IMR-90 (cell line): ENCODE results near the gene ATP8B3. TPM values are rescaled to one million over a fixed set of nuclear protein-coding genes. Genes with fewer than 3 reads are reported as not detected.
A peak's percentile ranks its signal among the peaks of the same experiment; 100 is the strongest.

Source experiments
- ATAC-seq: fragments of 200-7000 bp; cut with Tn5 transposase; 2 replicates; pipeline ENCODE4 v1.9.1; 2020; ENCODE audit warnings: low read depth, mild to moderate bottlenecking, moderate library complexity
- BruUV-seq: library from RNA; stranded (reverse); fragments of 400-500 nt; replicated peaks from 2 replicates; lab custom pipeline; 2021; lab: Mats Ljungman, UMichigan
- CTCF ChIA-PET: fragments of 300-600 bp; formaldehyde crosslinking; extraction: SDS; loops from one replicate; lab custom pipeline; 2021; ENCODE audit warnings: antibody characterized with exemption; lab: Yijun Ruan, JAX
- POLR2A ChIA-PET: fragments of 300-600 bp; sonication (Branson Sonifier 250); formaldehyde crosslinking; loops from one replicate; lab custom pipeline; 2022; ENCODE audit warnings: antibody characterized with exemption; ENCODE audit not compliant: unreplicated experiment; lab: Charles Lee
- DNase-seq: peaks from one replicate; pipeline ENCODE4 v3.0.0; 2013
- H2AFZ ChIP-seq: replicated peaks from 2 replicates; pipeline ENCODE3; 2013; ENCODE audit warnings: low read length, mild to moderate bottlenecking; ENCODE audit not compliant: poor library complexity
- H2AK5ac ChIP-seq: 2 replicates; pipeline ENCODE4 v1.6.1; 2013; ENCODE audit warnings: low read depth, low read length, inconsistent platforms
- H2AK9ac ChIP-seq: replicated peaks from 2 replicates; pipeline ENCODE3; 2013; ENCODE audit warnings: mild to moderate bottlenecking, low read depth, low read length, moderate library complexity; ENCODE audit not compliant: poor library complexity
- H2BK120ac ChIP-seq: 2 replicates; pipeline ENCODE4 v1.6.1; 2013; ENCODE audit warnings: low read depth, low read length, inconsistent platforms
- H2BK15ac ChIP-seq: 3 replicates; pipeline ENCODE4 v1.6.1; 2013; ENCODE audit warnings: low read depth, low read length, inconsistent platforms
- H2BK20ac ChIP-seq: 2 replicates; pipeline ENCODE4 v1.6.1; 2013; ENCODE audit warnings: low read depth, mild to moderate bottlenecking, inconsistent platforms, low read length, moderate library complexity
- H2BK5ac ChIP-seq: 2 replicates; pipeline ENCODE4 v1.6.1; 2013; ENCODE audit warnings: mild to moderate bottlenecking, low read depth, low read length, inconsistent platforms; ENCODE audit not compliant: poor library complexity, severe bottlenecking
- H3K14ac ChIP-seq: replicated peaks from 2 replicates; pipeline ENCODE4 v1.6.1; 2013; ENCODE audit warnings: low read depth, low read length, inconsistent platforms
- H3K18ac ChIP-seq: 2 replicates; pipeline ENCODE4 v1.6.1; 2013; ENCODE audit warnings: low read depth, low read length, control low read depth
- H3K23ac ChIP-seq: 2 replicates; pipeline ENCODE4 v1.6.1; 2013; ENCODE audit warnings: low read depth, low read length, inconsistent platforms
- H3K27ac ChIP-seq: 2 replicates; pipeline ENCODE4 v1.5.1; 2013; ENCODE audit warnings: mild to moderate bottlenecking, control low read depth, low read length; ENCODE audit not compliant: insufficient read depth
- H3K27me3 ChIP-seq: 2 replicates; pipeline ENCODE4 v1.6.1; 2013; ENCODE audit warnings: low read length; ENCODE audit not compliant: control insufficient read depth, insufficient read depth
- H3K36me3 ChIP-seq: 2 replicates; pipeline ENCODE4 v1.6.1; 2013; ENCODE audit warnings: low read length, mixed read lengths; ENCODE audit not compliant: control insufficient read depth, insufficient read depth
- H3K4ac ChIP-seq: 2 replicates; pipeline ENCODE4 v1.6.1; 2013; ENCODE audit warnings: low read depth, low read length, inconsistent platforms
- H3K4me1 ChIP-seq: 2 replicates; pipeline ENCODE4 v1.6.1; 2013; ENCODE audit warnings: low read length, mixed read lengths; ENCODE audit not compliant: control insufficient read depth, insufficient read depth
- H3K4me2 ChIP-seq: 2 replicates; pipeline ENCODE4 v1.6.1; 2013; ENCODE audit warnings: low read depth, mild to moderate bottlenecking, control low read depth, low read length, moderate library complexity
- H3K4me3 ChIP-seq: 2 replicates; pipeline ENCODE4 v1.5.1; 2013; ENCODE audit warnings: low read depth, mild to moderate bottlenecking, control low read depth, low read length, moderate library complexity; ENCODE audit not compliant: insufficient read depth
- H3K56ac ChIP-seq: 2 replicates; pipeline ENCODE4 v1.6.1; 2013; ENCODE audit warnings: low read length, inconsistent platforms; ENCODE audit not compliant: insufficient read depth; ENCODE audit errors: extremely low read depth
- H3K79me1 ChIP-seq, 2 experiments: 2 replicates each; pipeline ENCODE4 v1.6.1; 2013; ENCODE audit warnings: low read length in 2 of 2, inconsistent platforms in 1 of 2, low read depth in 1 of 2
- H3K9ac ChIP-seq: 2 replicates; pipeline ENCODE4 v1.6.1; 2013; ENCODE audit warnings: low read depth, low read length, control low read depth
- H3K9me1 ChIP-seq: 2 replicates; pipeline ENCODE4 v1.6.1; 2013; ENCODE audit warnings: low read length, inconsistent platforms; ENCODE audit not compliant: insufficient read depth
- H3K9me3 ChIP-seq: 2 replicates; pipeline ENCODE4 v1.6.1; 2013; ENCODE audit warnings: low read length; ENCODE audit not compliant: control insufficient read depth, insufficient read depth
- H4K20me1 ChIP-seq: 2 replicates; pipeline ENCODE4 v1.6.1; 2013; ENCODE audit warnings: low read length, inconsistent platforms; ENCODE audit not compliant: insufficient read depth
- H4K5ac ChIP-seq: 2 replicates; pipeline ENCODE4 v1.6.1; 2013; ENCODE audit warnings: mild to moderate bottlenecking, low read depth, low read length, control low read depth
- H4K8ac ChIP-seq, 2 experiments: 2 replicates each; pipeline ENCODE4 v1.6.1; 2013; ENCODE audit warnings: low read depth in 2 of 2, low read length in 2 of 2, control low read depth in 1 of 2, inconsistent platforms in 1 of 2
- H4K91ac ChIP-seq: 2 replicates; pipeline ENCODE4 v1.6.1; 2013; ENCODE audit warnings: low read depth, low read length, inconsistent platforms; ENCODE audit not compliant: insufficient read depth
- CEBPB ChIP-seq: IDR thresholded peaks from 2 replicates; pipeline ENCODE4 v1.6.1; 2012; ENCODE audit warnings: low read depth, low read length, improper control_type of control experiment
- ELK1 ChIP-seq: fragments of 150-350 bp; IDR thresholded peaks from 2 replicates; pipeline ENCODE4 v1.6.1; 2016; ENCODE audit warnings: low read depth, mild to moderate bottlenecking, low read length, moderate library complexity, borderline replicate concordance
- FOS ChIP-seq: fragments of 150-350 bp; IDR thresholded peaks from 2 replicates; pipeline ENCODE4 v1.6.1; 2016; ENCODE audit warnings: low read depth, low read length
- MAZ ChIP-seq: IDR thresholded peaks from 2 replicates; pipeline ENCODE4 v1.6.1; 2012; ENCODE audit warnings: low read depth, mild to moderate bottlenecking, low read length, improper control_type of control experiment, moderate library complexity, borderline replicate concordance
- MXI1 ChIP-seq: IDR thresholded peaks from 2 replicates; pipeline ENCODE4 v1.6.1; 2012; ENCODE audit warnings: low read depth, mild to moderate bottlenecking, low read length, moderate library complexity, borderline replicate concordance
- NFE2L2 ChIP-seq: fragments of 150-350 bp; IDR thresholded peaks from 2 replicates; pipeline ENCODE4 v1.6.1; 2016; ENCODE audit warnings: low read depth, mild to moderate bottlenecking, low read length
- POLR2A ChIP-seq: IDR thresholded peaks from 2 replicates; pipeline ENCODE4 v1.6.1; 2012; ENCODE audit warnings: mild to moderate bottlenecking, low read depth, low read length
- RAD21 ChIP-seq: IDR thresholded peaks from 2 replicates; pipeline ENCODE4 v1.6.1; 2012; ENCODE audit warnings: low read length, improper control_type of control experiment
- RFX5 ChIP-seq: IDR thresholded peaks from 2 replicates; pipeline ENCODE4 v1.8.0; 2012; ENCODE audit warnings: low read depth, mild to moderate bottlenecking, low read length, moderate library complexity
- SMC3 ChIP-seq: fragments of 150-350 bp; IDR thresholded peaks from 2 replicates; pipeline ENCODE4 v1.6.1; 2016; ENCODE audit warnings: low read depth, mild to moderate bottlenecking, antibody characterized with exemption, low read length, moderate library complexity
- USF2 ChIP-seq: fragments of 150-350 bp; IDR thresholded peaks from 2 replicates; pipeline ENCODE4 v1.6.1; 2017; ENCODE audit warnings: mild to moderate bottlenecking, antibody characterized with exemption, low read length, low read depth
- WGBS, 2 experiments: methylation state at CpG; one replicate each; pipeline versions ENCODE4 v1.1.5 to v1.1.7; 2013; ENCODE audit warnings: missing lambda C conversion rate in 2 of 2; ENCODE audit not compliant: insufficient read length in 1 of 2; ENCODE audit errors: extremely low coverage in 2 of 2; 5-methylcytosine and 5-hydroxymethylcytosine counted together
- dilution Hi-C: fragments of 300-500 bp; cut with HindIII; formaldehyde crosslinking; loops from one replicate; pipeline ENCODE4 v1.14.3; 2018; ENCODE audit warnings: low sequenced_read_pairs; ENCODE audit not compliant: unreplicated experiment
- in situ Hi-C: fragments of 300-500 bp; cut with MboI; formaldehyde crosslinking; loops from 3 replicates; pipeline ENCODE4 v1.14.3; 2019; ENCODE audit warnings: low sequenced_read_pairs, inconsistent platforms, mixed read lengths
- intact Hi-C: fragments of 100-400 bp; cut with micrococcal nuclease; formaldehyde crosslinking; loops from 2 replicates; pipeline ENCODE4 v1.10.0; 2022
- polyA plus RNA-seq, 3 experiments: library from polyadenylated mRNA; depleted of rRNA; stranded (reverse); fragments of >200 nt; gene quantifications; 2 replicates each; pipeline ENCODE4 v1.2.3, GENCODE V29; 2012; ENCODE audit warnings: low replicate concordance in 1 of 3
- total RNA-seq: library from RNA; depleted of rRNA; stranded (reverse); fragments of >200 nt; gene quantifications from 2 replicates; pipeline ENCODE4 v1.2.3, GENCODE V29; 2012

ATP8B3 gene
- total and polyA plus RNA-seq, 2 of the 4 experiments (the other 2 are of a cell fraction), result 1.6 to 8.1 TPM

GRCh38 chr19:1783354-1783753 lies 28.7 kb downstream of the ATP8B3 start:
- H3K4me1 ChIP-seq, result no peaks in the 10 kb centered on the region
- no peak overlapping the region for H3K14ac ChIP-seq
- H4K8ac ChIP-seq, result no peak overlapping the region
- H2BK120ac ChIP-seq, result no peak overlapping the region
- H3K27ac ChIP-seq, result no peak overlapping the region
- no peak overlapping the region for H2AK9ac ChIP-seq
- CTCF ChIA-PET, result no interaction called here
- no peak overlapping the region for H3K56ac ChIP-seq
- POLR2A ChIA-PET, result no interaction called here
- no peaks in the 10 kb centered on the region for H3K79me1 ChIP-seq
- H3K23ac ChIP-seq, result no peak overlapping the region
- 48% methylated on average over 4 of the region's 4 CpGs; no CpG with 5 or more reads in 1 of the 2 experiments for WGBS, 2 experiments
- H3K9ac ChIP-seq, result no peak overlapping the region
- in situ Hi-C loops (loop anchor here (25.0 kb wide), 1 partner anchor 246 kb away; no protein-coding TSS in a partner anchor), dilution Hi-C loops (no loop called here), intact Hi-C loops (no loop called here)
- H2BK5ac ChIP-seq, result no peak overlapping the region
- H4K20me1 ChIP-seq, result no peaks in the 10 kb centered on the region
- peaks cover 47% of the 10 kb centered on the region for H3K27me3 ChIP-seq
- no peak overlapping the region for H3K18ac ChIP-seq
- H2AFZ ChIP-seq, result peak overlapping the region; percentile 43
- no peak overlapping the region for H3K4me2 ChIP-seq
- no peaks in the 10 kb centered on the region for H3K36me3 ChIP-seq
- H3K4me3 ChIP-seq, result no peak overlapping the region
- no peak overlapping the region for H2BK20ac ChIP-seq
- TF ChIP-seq RFX5 (no peak), MAZ (no peak), POLR2A (no peak), USF2 (no peak), MXI1 (no peak), SMC3 (no peak), NFE2L2 (no peak), FOS (no peak), RAD21 (no peak), CEBPB (no peak), ELK1 (no peak)
- peaks cover 18% of the 10 kb centered on the region for H3K9me3 ChIP-seq
- no TSS peak for BruUV-seq
- DNase-seq, result no peak
- no peaks in the 10 kb centered on the region for H3K9me1 ChIP-seq
- no peak overlapping the region for H2AK5ac ChIP-seq
- no peak overlapping the region for H4K91ac ChIP-seq
- no peak for ATAC-seq
- H4K5ac ChIP-seq, result no peak overlapping the region
- no peak overlapping the region for H3K4ac ChIP-seq
- no peak overlapping the region for H2BK15ac ChIP-seq
